NCI-H1105 (cell line): ENCODE results near the gene LHFPL2.

ENCODE experiments used
- DNase-seq: peaks from one replicate; lab custom pipeline; 2025; lab: John Stamatoyannopoulos, UW

Gene LHFPL2

GRCh38 chr5:78567617-78568016 lies 81.0 kb downstream of the LHFPL2 start:
- no peak for DNase-seq

DNA sequence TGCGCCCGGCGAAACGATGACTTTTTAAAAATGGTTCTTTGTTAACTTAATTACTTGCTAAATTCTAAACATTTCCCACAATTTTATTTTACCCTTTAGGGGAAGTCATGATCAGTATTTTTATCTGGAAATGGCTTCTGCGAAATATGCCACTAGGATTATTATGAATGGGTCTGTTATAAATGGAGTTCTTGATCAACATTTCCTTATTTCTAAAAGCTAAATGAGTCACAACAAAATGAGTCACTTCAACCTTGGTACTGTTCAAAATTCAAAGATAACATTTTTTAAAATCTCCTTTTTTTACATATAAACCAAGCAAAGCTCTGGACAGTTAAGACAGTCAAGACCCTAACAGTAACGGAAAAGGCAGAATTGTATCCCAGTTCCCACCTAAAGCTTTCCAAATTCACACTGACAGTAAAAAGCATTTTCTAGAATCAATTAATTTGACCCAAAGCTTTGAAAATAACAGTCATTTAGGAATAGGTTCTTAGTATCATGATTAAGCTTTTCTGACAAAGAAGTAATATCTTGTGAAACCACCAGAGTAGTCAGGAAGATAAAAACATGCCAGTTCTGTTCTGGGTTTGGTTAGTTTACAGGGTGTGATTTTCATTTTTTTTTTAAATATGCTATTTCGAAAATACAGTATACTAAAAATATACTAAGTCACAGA lies 81.7 kb downstream of the LHFPL2 start:
- no peak for DNase-seq

DNA sequence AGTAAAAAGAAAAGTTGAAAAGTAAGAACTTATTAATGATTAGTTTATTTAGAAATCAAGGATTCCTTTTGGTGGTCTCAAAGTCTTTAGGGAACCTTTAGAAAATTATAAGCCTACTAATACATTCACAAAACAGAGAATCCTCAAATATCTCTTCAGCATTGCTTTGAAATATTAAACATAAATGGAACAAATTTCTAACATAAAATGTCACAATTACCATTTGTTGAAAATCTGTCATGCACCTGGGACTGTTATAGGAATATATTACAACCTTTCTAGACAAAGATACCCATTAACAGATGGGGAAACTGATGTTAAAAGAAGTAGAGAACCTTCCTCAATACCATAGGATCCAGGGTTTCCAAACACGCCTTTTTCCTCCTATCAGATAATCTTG lies 83.2 kb downstream of the LHFPL2 start:
- DNase-seq = no peak

GRCh38 chr5:78563621-78564020 lies 85.0 kb downstream of the LHFPL2 start:
- no peak for DNase-seq

- DNase-seq = no peak
These were observed 85.8 kb downstream of the LHFPL2 start for GRCh38 chr5:78562714-78563330.

DNA sequence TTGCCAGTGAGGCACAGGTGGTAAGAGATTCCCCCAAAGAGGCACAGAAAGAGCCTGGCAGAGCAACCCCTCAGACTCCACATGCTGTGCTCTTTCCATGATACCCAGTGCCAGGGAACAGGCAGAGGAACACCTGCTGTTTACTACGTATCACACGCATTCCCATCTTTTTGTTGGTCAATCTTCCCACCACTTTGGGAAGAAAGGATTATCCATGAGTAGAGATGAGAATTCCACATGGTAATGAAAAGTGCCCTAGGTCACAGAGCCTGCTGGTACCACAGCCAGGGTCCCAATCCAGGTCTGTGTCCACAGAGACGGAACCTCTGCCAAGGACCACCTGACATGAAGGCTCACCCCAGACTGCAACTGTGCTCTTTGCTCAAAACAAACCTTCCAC lies 86.6 kb downstream of the LHFPL2 start:
- DNase-seq = no peak

- no peak for DNase-seq
These were observed 87.3 kb downstream of the LHFPL2 start for GRCh38 chr5:78561261-78561660.

DNA sequence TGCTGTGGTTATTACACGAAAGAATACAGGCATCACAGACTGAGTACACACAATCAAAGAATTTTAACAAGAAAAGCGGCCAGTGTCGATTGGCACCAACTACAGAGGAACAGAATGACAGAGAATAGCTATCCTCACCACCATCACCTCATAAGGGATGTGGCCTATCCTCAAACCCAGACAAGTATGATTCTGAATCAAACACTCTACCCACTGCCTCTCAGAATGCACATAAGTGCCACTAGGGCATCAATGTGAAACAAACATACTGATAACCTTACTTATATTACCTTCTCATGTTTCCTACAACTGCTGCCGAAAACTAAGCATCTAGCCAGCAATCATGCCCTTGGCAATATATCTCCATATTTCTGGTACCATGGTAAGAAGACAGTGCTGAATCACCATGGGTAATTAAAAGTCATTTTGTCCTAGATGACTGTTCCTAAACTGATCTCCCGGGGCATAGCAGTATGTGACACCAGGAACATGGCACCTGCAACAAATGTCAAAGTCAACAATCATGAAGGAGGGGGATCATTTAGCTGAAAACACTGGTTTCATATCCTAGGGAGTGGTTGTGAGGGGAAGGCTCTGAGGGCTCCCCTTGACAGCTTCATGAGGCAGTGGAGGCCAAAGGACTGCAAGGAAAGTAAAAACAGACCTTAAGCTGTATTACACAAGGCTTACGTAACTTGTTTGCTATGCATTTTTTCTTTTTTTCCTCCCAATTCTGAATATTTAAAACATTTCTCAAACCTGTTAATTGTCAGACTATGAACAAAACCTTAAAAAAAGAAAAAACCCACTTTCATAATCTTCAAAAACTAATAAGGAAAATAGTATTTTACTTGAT lies 88.3 kb downstream of the LHFPL2 start:
- no peak for DNase-seq

- DNase-seq = no peak
These were observed 91.0 kb downstream of the LHFPL2 start for GRCh38 chr5:78557601-78558000.

GRCh38 chr5:78555870-78556269 lies 92.7 kb downstream of the LHFPL2 start:
- no peak for DNase-seq

DNA sequence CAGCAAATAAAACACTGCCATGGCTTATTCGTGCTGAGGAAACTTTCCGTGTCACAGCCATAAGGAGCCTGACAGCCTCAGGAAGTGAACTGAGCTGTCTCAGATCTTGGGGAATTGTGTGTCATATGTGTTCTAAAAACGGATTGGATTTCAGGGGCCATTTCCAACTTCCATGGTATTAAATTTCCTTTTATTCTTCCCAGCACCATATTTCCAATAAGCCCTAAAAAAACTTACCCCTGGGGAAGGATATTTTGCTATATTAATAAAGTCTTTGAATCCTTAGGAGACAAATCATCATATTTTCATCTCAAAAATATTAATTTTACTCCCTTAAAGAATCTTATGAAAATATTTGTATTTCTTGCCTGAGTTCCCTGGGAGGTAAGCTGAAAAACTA lies 93.9 kb downstream of the LHFPL2 start:
- DNase-seq = no peak

DNA sequence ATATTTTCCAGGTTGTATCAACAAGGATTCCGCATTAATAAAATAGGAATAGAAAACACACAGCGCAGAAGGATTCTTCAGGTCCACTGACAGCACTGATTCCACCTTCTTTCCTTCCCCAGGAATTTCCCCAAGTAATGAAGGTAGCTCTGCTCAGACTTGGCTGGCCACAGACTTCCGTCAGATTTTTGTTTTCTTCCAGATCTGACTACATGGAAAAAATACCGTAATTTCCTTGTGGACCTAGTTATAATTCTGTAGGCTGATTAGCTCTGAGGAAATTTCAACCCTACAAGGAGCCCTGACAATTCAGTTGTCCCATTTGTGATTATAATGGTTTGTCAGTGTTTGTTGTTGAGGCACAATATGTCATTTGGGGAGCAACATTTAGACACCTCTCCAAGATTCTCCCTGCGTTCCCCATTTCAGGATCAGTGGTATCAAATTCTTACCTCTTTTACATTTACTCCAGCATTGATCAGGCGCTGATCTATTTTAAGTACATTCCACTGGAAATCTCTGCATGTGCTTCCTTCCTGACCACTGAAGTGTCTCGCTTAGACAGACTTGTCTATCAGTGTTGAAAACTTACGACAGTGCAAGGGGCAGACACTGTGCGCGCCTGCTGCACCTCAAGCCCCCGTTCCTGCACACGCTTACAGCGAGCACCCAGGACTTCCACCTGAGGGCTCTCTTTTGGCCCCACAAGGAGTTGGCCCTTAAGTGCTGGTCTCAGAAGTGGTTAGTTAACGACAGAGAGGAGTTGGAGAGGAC lies 94.8 kb downstream of the LHFPL2 start:
- DNase-seq = no peak

DNA sequence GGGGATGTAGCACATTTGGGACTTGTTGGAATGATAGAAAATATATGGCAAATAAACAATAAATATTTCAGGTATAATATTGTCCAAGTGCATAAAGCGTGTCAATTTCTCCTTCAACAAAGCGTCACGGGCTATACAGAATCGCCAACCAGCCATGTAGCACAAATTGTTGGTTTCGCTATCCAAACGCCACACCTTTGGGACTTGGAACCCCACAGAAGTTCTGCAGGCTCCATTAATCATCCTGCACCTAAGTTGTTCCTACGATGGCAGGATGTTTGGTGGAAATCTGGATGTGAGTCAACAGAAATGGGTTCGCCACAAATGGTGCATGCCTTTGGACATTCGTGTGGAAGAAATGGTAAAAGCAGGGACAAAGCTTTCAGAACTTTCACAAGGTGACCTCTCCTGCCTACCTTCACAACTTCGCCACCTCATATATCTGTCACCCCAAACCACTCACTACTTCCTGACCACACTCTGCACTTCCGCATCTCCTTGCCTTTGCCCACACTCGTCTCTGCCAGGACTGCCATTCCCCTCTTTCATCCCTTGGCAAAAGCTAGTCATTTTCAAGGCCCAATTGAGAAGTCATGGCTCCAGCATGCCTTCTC lies 95.7 kb downstream of the LHFPL2 start:
- DNase-seq = no peak

- DNase-seq = no peak
These were observed 97.7 kb downstream of the LHFPL2 start for GRCh38 chr5:78550891-78551290.

- DNase-seq = no peak
These were observed 99.5 kb downstream of the LHFPL2 start for GRCh38 chr5:78549043-78549442.

GRCh38 chr5:78547731-78548615 lies 100.6 kb downstream of the LHFPL2 start:
- DNase-seq = no peak

GRCh38 chr5:78547183-78547582 lies 101.4 kb downstream of the LHFPL2 start:
- no peak for DNase-seq

- no peak for DNase-seq
These were observed 102.1 kb downstream of the LHFPL2 start for GRCh38 chr5:78546276-78546996.

GRCh38 chr5:78545406-78545805 lies 103.2 kb downstream of the LHFPL2 start:
- no peak for DNase-seq

- DNase-seq = no peak
These were observed 103.9 kb downstream of the LHFPL2 start for GRCh38 chr5:78544561-78545201.
